Measurements from ENCODE around the gene CEP128.

Gene CEP128

DNA sequence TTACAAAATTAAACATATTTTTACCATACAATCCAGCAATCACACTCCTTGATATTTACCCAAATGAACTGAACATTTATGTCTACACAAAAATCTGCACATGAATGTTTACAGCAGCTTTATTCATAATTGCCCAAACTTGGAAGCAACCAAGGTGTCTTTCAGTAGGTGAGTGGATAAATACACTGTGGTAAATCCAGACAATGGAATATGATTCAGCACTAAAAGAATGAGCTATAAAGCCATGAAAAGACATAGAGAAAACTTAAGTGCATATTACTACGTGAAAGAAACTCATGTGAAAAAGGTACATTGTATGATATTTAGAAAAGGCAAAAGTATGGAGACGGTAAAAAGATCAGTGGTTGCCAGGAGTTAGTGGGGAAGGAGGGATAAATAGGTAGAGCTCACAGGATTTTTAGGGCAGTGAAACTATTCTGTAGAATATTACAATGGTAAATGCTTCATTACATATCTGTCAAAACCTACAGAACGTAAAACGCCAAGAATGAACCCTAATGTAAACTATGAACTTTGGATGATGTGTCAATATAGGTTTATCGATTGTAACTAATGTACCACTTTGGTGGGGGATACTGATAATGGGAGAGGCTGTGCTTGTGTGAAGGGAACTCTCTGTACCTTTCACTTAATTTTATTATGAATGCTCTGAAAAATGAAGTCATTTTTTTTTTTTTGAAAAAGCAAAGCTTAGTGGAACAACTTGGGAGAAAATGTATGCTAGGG, 295.7 kb downstream of the CEP128 start:
- Histone ChIP-seq H3F3A (ENCODE audit: control insufficient read depth, insufficient read depth) (no peaks in the 10 kb centered on the region), H3K36me3 (ENCODE audit: control insufficient read depth, low read length) (no peaks in the 10 kb centered on the region), H3K4me1 (ENCODE audit: control insufficient read depth, low read length) (no peaks in the 10 kb centered on the region), H3K27ac (ENCODE audit: low read depth, low read length) (no peak overlapping the region), H3K9me2 (replicated peaks; ENCODE audit: control insufficient read depth, low read length) (no peaks in the 10 kb centered on the region), H3K9me3 (ENCODE audit: control insufficient read depth, insufficient read depth, low read length) (no peaks in the 10 kb centered on the region), H4K20me1 (ENCODE audit: control insufficient read depth, insufficient read depth, low read depth, low read length) (no peaks in the 10 kb centered on the region), H3K4me2 (ENCODE audit: low read length) (no peak overlapping the region), H3K79me2 (ENCODE audit: control insufficient read depth, low read length) (no peaks in the 10 kb centered on the region), H3K27me3 (ENCODE audit: control insufficient read depth, low read length) (no peaks in the 10 kb centered on the region), H3K4me3 (ENCODE audit: low read length) (no peak overlapping the region)
- TF ChIP-seq, protein P1, sequence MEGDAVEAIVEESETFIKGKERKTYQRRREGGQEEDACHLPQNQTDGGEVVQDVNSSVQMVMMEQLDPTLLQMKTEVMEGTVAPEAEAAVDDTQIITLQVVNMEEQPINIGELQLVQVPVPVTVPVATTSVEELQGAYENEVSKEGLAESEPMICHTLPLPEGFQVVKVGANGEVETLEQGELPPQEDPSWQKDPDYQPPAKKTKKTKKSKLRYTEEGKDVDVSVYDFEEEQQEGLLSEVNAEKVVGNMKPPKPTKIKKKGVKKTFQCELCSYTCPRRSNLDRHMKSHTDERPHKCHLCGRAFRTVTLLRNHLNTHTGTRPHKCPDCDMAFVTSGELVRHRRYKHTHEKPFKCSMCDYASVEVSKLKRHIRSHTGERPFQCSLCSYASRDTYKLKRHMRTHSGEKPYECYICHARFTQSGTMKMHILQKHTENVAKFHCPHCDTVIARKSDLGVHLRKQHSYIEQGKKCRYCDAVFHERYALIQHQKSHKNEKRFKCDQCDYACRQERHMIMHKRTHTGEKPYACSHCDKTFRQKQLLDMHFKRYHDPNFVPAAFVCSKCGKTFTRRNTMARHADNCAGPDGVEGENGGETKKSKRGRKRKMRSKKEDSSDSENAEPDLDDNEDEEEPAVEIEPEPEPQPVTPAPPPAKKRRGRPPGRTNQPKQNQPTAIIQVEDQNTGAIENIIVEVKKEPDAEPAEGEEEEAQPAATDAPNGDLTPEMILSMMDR (IDR thresholded peaks at IDR 0.05; ENCODE audit: low read depth, low read length, poor library complexity, severe bottlenecking): no peak
- TF ChIP-seq EZH2phosphoT487 (IDR thresholded peaks at IDR 0.05; ENCODE audit: borderline replicate concordance, low read length): no peak

DNA sequence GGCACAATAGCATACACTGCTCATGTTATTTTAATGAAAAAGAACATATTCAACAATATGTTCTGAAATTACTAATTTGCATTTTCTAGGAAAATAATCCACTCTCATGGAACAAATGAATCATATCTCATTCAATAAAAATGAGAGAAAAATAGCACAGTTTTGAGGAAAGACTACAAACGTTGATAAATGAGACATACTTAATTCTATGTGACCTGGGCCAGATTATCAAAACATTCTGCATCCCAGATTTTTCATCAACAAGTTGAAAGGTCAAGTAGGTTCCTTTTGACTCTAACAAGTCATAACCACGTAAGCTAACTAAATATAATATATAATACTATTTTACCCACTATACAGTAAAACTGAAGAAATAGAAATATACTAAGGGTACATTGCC, 296.7 kb downstream of the CEP128 start:
- TF ChIP-seq, protein P1 (IDR thresholded peaks at IDR 0.05; ENCODE audit: low read depth, low read length, poor library complexity, severe bottlenecking): no peak
- no peak for TF ChIP-seq EZH2phosphoT487 (IDR thresholded peaks at IDR 0.05; ENCODE audit: borderline replicate concordance, low read length)
- Histone ChIP-seq H3K4me3 (ENCODE audit: low read length) (no peak overlapping the region), H4K20me1 (ENCODE audit: control insufficient read depth, insufficient read depth, low read depth, low read length) (no peaks in the 10 kb centered on the region), H3F3A (ENCODE audit: control insufficient read depth, insufficient read depth) (no peaks in the 10 kb centered on the region), H3K9me2 (replicated peaks; ENCODE audit: control insufficient read depth, low read length) (no peaks in the 10 kb centered on the region), H3K4me1 (ENCODE audit: control insufficient read depth, low read length) (no peaks in the 10 kb centered on the region), H3K36me3 (ENCODE audit: control insufficient read depth, low read length) (no peaks in the 10 kb centered on the region), H3K79me2 (ENCODE audit: control insufficient read depth, low read length) (no peaks in the 10 kb centered on the region), H3K27ac (ENCODE audit: low read depth, low read length) (no peak overlapping the region), H3K4me2 (ENCODE audit: low read length) (no peak overlapping the region), H3K27me3 (ENCODE audit: control insufficient read depth, low read length) (no peaks in the 10 kb centered on the region), H3K9me3 (ENCODE audit: control insufficient read depth, insufficient read depth, low read length) (no peaks in the 10 kb centered on the region)

DNA sequence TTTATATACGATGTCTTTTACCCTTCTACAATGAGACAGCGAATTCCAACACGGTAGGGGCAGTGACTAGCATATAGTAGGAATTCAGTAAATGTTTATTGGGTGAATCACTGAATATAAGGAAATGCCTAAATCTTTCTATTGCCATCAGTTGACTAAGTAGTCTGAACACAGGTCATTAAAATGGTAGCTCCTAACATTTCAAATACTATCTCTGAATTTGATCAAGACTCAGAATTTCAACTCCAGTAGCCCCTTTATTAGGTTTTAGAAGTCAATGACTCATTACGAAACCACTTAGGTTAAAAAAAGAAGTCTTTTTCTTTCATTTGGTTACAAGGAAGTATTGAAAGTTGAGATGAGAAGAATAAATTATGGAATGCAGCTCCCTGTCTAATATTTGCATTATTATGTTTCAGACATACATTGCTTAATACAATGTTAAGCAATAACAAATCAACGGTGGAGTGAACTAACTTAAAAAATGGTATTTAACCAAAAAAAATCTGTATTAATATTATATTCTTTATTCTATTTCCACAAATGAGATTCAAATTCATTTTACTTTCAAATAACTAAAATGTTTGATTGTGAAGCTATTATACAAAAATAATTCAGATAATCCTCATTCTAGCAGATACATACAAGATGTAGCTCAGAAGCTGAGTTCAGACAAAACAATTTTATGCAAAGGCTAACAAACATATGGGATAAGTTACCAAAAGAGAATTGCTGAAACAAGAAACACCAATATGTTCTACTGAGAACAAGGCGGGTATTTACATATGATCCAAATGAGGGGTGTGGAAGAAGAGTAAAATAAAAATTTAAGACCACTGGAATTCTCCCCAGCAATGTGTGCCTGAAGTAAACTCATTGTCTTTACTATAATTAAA, 302.7 kb downstream of the CEP128 start:
- no peaks in the 10 kb centered on the region for H3F3A ChIP-seq (ENCODE audit: control insufficient read depth, insufficient read depth)
- no peaks in the 10 kb centered on the region for H3K4me1 ChIP-seq (ENCODE audit: control insufficient read depth, low read length)
- no peaks in the 10 kb centered on the region for H3K79me2 ChIP-seq (ENCODE audit: control insufficient read depth, low read length)
- H3K27ac ChIP-seq (ENCODE audit: low read depth, low read length): no peak overlapping the region
- TF ChIP-seq EZH2phosphoT487 (IDR thresholded peaks at IDR 0.05; ENCODE audit: borderline replicate concordance, low read length): no peak
- TF ChIP-seq, protein P1 (IDR thresholded peaks at IDR 0.05; ENCODE audit: low read depth, low read length, poor library complexity, severe bottlenecking): no peak
- no peaks in the 10 kb centered on the region for H3K36me3 ChIP-seq (ENCODE audit: control insufficient read depth, low read length)
- no peak overlapping the region for H3K4me3 ChIP-seq (ENCODE audit: low read length)
- H3K27me3 ChIP-seq (ENCODE audit: control insufficient read depth, low read length): no peaks in the 10 kb centered on the region
- H3K4me2 ChIP-seq (ENCODE audit: low read length): no peak overlapping the region
- no peaks in the 10 kb centered on the region for H4K20me1 ChIP-seq (ENCODE audit: control insufficient read depth, insufficient read depth, low read depth, low read length)
- H3K9me2 ChIP-seq (replicated peaks; ENCODE audit: control insufficient read depth, low read length): no peaks in the 10 kb centered on the region
- H3K9me3 ChIP-seq (ENCODE audit: control insufficient read depth, insufficient read depth, low read length): no peaks in the 10 kb centered on the region
